ENCODE results near the gene UBE2H.

DNA sequence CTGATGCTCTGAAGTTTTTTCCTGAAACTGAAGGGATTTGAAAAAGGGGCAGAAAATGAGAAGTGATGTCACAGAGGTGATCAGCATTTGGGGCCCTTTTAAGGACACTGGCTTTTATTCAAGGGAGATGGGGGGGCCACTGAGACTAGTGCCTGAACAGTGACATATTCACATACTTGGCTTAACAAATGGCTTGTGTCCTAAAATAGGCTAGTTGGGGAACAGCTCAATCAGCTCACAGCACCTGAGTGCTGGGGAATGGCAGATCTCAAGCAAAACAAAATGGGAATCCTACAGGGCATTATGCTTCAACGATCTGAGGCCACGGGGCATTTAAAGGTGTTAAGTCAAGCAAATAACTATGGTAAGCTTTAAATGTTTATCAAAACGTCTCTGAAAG lies 90.1 kb downstream of the UBE2H start:
- TF ChIP-seq NFE2L2 (IDR thresholded peaks at IDR 0.05; ENCODE audit: low read depth, low read length) (no peak), SMC3 (IDR thresholded peaks at IDR 0.05; ENCODE audit: low read depth, low read length) (no peak), POLR2A (IDR thresholded peaks at IDR 0.05; ENCODE audit: low read depth, low read length) (no peak), BHLHE40 (IDR thresholded peaks at IDR 0.05; ENCODE audit: low read depth, low read length) (no peak), MAZ (IDR thresholded peaks at IDR 0.05; ENCODE audit: borderline replicate concordance, low read depth, low read length) (no peak), MXI1 (IDR thresholded peaks at IDR 0.05; ENCODE audit: borderline replicate concordance, low read depth, low read length) (no peak), RAD21 (IDR thresholded peaks at IDR 0.05; ENCODE audit: low read length) (no peak), CEBPB (IDR thresholded peaks at IDR 0.05; ENCODE audit: low read depth, low read length) (no peak), FOS (IDR thresholded peaks at IDR 0.05; ENCODE audit: low read depth, low read length) (no peak), RFX5 (IDR thresholded peaks at IDR 0.05; ENCODE audit: low read depth, low read length) (no peak), RCOR1 (IDR thresholded peaks at IDR 0.05; ENCODE audit: insufficient replicate concordance, low read length) (no peak)
- TF ChIP-seq, protein P1, sequence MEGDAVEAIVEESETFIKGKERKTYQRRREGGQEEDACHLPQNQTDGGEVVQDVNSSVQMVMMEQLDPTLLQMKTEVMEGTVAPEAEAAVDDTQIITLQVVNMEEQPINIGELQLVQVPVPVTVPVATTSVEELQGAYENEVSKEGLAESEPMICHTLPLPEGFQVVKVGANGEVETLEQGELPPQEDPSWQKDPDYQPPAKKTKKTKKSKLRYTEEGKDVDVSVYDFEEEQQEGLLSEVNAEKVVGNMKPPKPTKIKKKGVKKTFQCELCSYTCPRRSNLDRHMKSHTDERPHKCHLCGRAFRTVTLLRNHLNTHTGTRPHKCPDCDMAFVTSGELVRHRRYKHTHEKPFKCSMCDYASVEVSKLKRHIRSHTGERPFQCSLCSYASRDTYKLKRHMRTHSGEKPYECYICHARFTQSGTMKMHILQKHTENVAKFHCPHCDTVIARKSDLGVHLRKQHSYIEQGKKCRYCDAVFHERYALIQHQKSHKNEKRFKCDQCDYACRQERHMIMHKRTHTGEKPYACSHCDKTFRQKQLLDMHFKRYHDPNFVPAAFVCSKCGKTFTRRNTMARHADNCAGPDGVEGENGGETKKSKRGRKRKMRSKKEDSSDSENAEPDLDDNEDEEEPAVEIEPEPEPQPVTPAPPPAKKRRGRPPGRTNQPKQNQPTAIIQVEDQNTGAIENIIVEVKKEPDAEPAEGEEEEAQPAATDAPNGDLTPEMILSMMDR (conservative IDR thresholded peaks at IDR 0.05; ENCODE audit: low read depth, low read length): no peak
- TF ChIP-seq, protein P2, sequence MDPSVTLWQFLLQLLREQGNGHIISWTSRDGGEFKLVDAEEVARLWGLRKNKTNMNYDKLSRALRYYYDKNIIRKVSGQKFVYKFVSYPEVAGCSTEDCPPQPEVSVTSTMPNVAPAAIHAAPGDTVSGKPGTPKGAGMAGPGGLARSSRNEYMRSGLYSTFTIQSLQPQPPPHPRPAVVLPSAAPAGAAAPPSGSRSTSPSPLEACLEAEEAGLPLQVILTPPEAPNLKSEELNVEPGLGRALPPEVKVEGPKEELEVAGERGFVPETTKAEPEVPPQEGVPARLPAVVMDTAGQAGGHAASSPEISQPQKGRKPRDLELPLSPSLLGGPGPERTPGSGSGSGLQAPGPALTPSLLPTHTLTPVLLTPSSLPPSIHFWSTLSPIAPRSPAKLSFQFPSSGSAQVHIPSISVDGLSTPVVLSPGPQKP (IDR thresholded peaks at IDR 0.05; ENCODE audit: borderline replicate concordance, low read depth, low read length): no peak
- TF ChIP-seq, protein P3, sequence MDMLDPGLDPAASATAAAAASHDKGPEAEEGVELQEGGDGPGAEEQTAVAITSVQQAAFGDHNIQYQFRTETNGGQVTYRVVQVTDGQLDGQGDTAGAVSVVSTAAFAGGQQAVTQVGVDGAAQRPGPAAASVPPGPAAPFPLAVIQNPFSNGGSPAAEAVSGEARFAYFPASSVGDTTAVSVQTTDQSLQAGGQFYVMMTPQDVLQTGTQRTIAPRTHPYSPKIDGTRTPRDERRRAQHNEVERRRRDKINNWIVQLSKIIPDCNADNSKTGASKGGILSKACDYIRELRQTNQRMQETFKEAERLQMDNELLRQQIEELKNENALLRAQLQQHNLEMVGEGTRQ (IDR thresholded peaks at IDR 0.05; ENCODE audit: low read depth, low read length): no peak

Data from IMR-90 (cell line).